ENCODE results near the gene OSBPL10. TPM values are rescaled to one million over a fixed set of nuclear protein-coding genes. Genes with fewer than 3 reads are reported as not detected.
A peak's percentile ranks its signal among the peaks of the same experiment; 100 is the strongest.

Gene OSBPL10
- total RNA-seq, 1 donor from 2014 or later, result 8.4 TPM

GRCh38 chr3:31762888-31763351 is 218.1 kb downstream of the OSBPL10 start:
- Histone ChIP-seq H3K27ac (no peak overlapping the region), H2AFZ (replicated peaks) (no peak overlapping the region), H3K4me3 (no peak overlapping the region), H3K9ac (no peak overlapping the region), H4K20me1 (ENCODE audit: low read depth) (no peaks in the 10 kb centered on the region), H3K27me3 (no peaks in the 10 kb centered on the region), H3K4me1 (peaks cover 9% of the 10 kb centered on the region), H3K9me3 (ENCODE audit: low read depth) (no peaks in the 10 kb centered on the region), H3F3A (ENCODE audit: low read depth) (no peaks in the 10 kb centered on the region), H3K36me3 (no peaks in the 10 kb centered on the region), H3K79me2 (ENCODE audit: low read depth) (no peaks in the 10 kb centered on the region), H3K4me2 (no peak overlapping the region)
- TF ChIP-seq, protein P1, sequence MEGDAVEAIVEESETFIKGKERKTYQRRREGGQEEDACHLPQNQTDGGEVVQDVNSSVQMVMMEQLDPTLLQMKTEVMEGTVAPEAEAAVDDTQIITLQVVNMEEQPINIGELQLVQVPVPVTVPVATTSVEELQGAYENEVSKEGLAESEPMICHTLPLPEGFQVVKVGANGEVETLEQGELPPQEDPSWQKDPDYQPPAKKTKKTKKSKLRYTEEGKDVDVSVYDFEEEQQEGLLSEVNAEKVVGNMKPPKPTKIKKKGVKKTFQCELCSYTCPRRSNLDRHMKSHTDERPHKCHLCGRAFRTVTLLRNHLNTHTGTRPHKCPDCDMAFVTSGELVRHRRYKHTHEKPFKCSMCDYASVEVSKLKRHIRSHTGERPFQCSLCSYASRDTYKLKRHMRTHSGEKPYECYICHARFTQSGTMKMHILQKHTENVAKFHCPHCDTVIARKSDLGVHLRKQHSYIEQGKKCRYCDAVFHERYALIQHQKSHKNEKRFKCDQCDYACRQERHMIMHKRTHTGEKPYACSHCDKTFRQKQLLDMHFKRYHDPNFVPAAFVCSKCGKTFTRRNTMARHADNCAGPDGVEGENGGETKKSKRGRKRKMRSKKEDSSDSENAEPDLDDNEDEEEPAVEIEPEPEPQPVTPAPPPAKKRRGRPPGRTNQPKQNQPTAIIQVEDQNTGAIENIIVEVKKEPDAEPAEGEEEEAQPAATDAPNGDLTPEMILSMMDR (IDR thresholded peaks at IDR 0.05), result no peak
- TF ChIP-seq EZH2phosphoT487 (IDR thresholded peaks at IDR 0.05), result no peak
- no peak for TF ChIP-seq EZH2 (IDR thresholded peaks at IDR 0.05)
- Mint-ChIP-seq H3K27me3 (ENCODE audit: insufficient read depth, low read depth) (no peaks in the 10 kb centered on the region), H3K9me3 (no peaks in the 10 kb centered on the region), H3K4me1 (peaks cover 24% of the 10 kb centered on the region), H3K27ac (no peak overlapping the region), H3K4me3 (no peak overlapping the region), H3K36me3 (no peaks in the 10 kb centered on the region)
- peak; percentile 23 for DNase-seq (ENCODE audit: low spot score)

DNA sequence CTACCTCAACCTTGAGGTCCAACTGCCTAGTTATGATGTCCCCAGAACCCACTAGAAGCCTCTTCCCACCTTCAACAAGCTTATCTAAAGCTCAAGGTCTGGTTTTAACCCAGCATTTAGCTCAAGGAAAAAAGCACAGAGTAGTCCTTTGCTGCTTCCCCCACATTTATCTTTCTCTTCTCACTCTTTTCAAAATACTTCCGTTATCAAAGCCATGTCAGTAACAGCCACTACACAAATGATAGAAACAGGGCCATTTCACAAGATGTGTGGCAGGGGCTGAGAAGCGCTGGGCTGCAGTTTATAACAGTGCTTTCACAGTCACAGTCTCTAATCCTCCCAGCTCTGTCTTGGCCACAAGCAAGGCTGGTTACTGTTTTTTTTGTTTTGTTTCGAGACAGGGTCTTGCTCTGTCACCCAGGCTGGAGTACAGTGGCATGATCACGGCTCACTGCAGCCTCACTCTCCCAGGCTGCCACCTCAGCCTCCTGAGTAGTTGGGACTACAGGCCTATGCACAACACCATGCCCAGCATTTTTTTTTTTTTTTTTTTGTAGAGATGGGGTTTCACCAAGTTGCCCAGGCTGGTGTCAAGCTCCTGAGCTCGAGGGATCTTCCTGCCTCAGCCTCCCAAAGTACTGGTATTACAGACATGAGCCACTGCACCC is 218.8 kb downstream of the OSBPL10 start:
- Histone ChIP-seq H2AFZ (replicated peaks) (no peak overlapping the region), H3K4me3 (no peak overlapping the region), H4K20me1 (ENCODE audit: low read depth) (no peaks in the 10 kb centered on the region), H3K9me3 (ENCODE audit: low read depth) (no peaks in the 10 kb centered on the region), H3K4me1 (peaks cover 9% of the 10 kb centered on the region), H3K9ac (no peak overlapping the region), H3K4me2 (no peak overlapping the region), H3K27me3 (no peaks in the 10 kb centered on the region), H3K79me2 (ENCODE audit: low read depth) (no peaks in the 10 kb centered on the region), H3K36me3 (no peaks in the 10 kb centered on the region), H3K27ac (no peak overlapping the region), H3F3A (ENCODE audit: low read depth) (no peaks in the 10 kb centered on the region)
- peak; percentile 15 for DNase-seq (ENCODE audit: low spot score)
- TF ChIP-seq, protein P1 (IDR thresholded peaks at IDR 0.05), result no peak
- TF ChIP-seq EZH2phosphoT487 (IDR thresholded peaks at IDR 0.05) (no peak), EZH2 (IDR thresholded peaks at IDR 0.05) (no peak)
- H3K4me3 Mint-ChIP-seq, result no peak overlapping the region
- H3K9me3 Mint-ChIP-seq, result no peaks in the 10 kb centered on the region
- peaks cover 24% of the 10 kb centered on the region for H3K4me1 Mint-ChIP-seq
- H3K27me3 Mint-ChIP-seq (ENCODE audit: insufficient read depth, low read depth), result no peaks in the 10 kb centered on the region
- no peak overlapping the region for H3K27ac Mint-ChIP-seq
- no peaks in the 10 kb centered on the region for H3K36me3 Mint-ChIP-seq

DNA sequence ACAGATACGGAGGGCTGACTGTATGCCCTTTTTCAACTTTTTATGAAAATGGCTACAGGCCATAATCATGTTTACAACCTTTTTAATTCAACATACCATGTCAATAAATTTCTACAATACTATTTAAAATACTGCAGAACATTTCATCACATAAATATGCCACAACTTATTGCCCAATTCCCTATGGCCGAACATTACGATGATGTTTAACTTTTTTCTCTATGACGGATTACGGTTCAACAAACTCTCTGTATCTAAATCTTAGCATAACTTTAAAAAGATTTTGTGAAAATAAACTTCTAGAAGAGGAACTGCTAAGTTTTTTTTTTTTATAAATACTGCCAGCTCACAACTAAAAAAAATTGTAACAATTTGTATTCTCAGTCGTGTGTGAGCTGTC is 220.4 kb downstream of the OSBPL10 start:
- H3K79me2 ChIP-seq (ENCODE audit: low read depth), result no peaks in the 10 kb centered on the region
- H3K4me3 Mint-ChIP-seq, result no peak overlapping the region
- H3K9me3 Mint-ChIP-seq, result no peaks in the 10 kb centered on the region

More for the DNA sequence above, 220.4 kb downstream of the OSBPL10 start:
- H3K4me2 ChIP-seq, result no peak overlapping the region
- no peaks in the 10 kb centered on the region for H3K36me3 ChIP-seq
- H3K27ac Mint-ChIP-seq, result no peak overlapping the region
- H3K27me3 Mint-ChIP-seq (ENCODE audit: insufficient read depth, low read depth), result no peaks in the 10 kb centered on the region
- no peaks in the 10 kb centered on the region for H3F3A ChIP-seq (ENCODE audit: low read depth)
- H3K4me1 ChIP-seq, result peaks cover 9% of the 10 kb centered on the region
- no peak overlapping the region for H3K27ac ChIP-seq
- TF ChIP-seq EZH2phosphoT487 (IDR thresholded peaks at IDR 0.05) (no peak), EZH2 (IDR thresholded peaks at IDR 0.05) (no peak)
- TF ChIP-seq, protein P1 (IDR thresholded peaks at IDR 0.05), result no peak
- H3K4me1 Mint-ChIP-seq, result peaks cover 20% of the 10 kb centered on the region
- no peaks in the 10 kb centered on the region for H3K9me3 ChIP-seq (ENCODE audit: low read depth)
- DNase-seq (ENCODE audit: low spot score), result no peak
- H3K36me3 Mint-ChIP-seq, result no peaks in the 10 kb centered on the region
- no peak overlapping the region for H3K4me3 ChIP-seq
- no peak overlapping the region for H2AFZ ChIP-seq (replicated peaks)
- no peaks in the 10 kb centered on the region for H4K20me1 ChIP-seq (ENCODE audit: low read depth)
- H3K9ac ChIP-seq, result no peak overlapping the region
- no peaks in the 10 kb centered on the region for H3K27me3 ChIP-seq

Measured in neural progenitor cell (in vitro differentiated cells).